Measurements from ENCODE around the gene SFMBT2.

Gene SFMBT2

DNA sequence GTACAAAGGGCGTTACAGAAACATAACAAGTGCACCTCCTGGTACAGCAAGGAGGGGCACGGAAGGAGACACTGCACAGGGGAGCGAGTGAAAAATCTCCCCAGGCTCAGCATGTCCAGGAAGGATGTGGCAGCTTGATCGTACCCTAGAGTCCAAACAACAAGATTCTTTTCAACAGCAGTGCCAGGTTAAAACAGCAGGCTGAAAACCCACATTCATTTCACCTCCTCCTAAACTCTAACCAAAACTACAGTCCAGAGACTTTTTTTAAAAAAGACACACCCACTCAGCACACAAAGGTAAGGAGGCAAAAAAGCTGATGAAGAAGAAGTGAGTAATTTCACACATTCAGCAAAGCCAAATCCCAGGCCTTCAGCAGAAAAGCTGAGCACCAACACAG, 138.8 kb downstream of the SFMBT2 start:
- H3K4me3 ChIP-seq (ENCODE audit: low read length): no peak overlapping the region
- no peaks in the 10 kb centered on the region for H3K27me3 ChIP-seq (ENCODE audit: control insufficient read depth, insufficient read depth, low read length)
- no peaks in the 10 kb centered on the region for H3K36me3 ChIP-seq (ENCODE audit: control insufficient read depth, low read depth, low read length)
- no peaks in the 10 kb centered on the region for H3K9me3 ChIP-seq (ENCODE audit: control insufficient read depth, low read depth, low read length)
- no peak overlapping the region for H3K27ac ChIP-seq (ENCODE audit: low read length)
- no peak overlapping the region for H3K9ac ChIP-seq (ENCODE audit: low read length)
- no peaks in the 10 kb centered on the region for H3K4me1 ChIP-seq (ENCODE audit: control insufficient read depth, low read depth, low read length)

GRCh38 chr10:7269988-7270387, 140.8 kb downstream of the SFMBT2 start:
- Histone ChIP-seq H3K9me3 (ENCODE audit: control insufficient read depth, low read depth, low read length) (no peaks in the 10 kb centered on the region), H3K27me3 (ENCODE audit: control insufficient read depth, insufficient read depth, low read length) (no peaks in the 10 kb centered on the region), H3K4me1 (ENCODE audit: control insufficient read depth, low read depth, low read length) (no peaks in the 10 kb centered on the region), H3K27ac (ENCODE audit: low read length) (no peak overlapping the region), H3K9ac (ENCODE audit: low read length) (no peak overlapping the region), H3K36me3 (ENCODE audit: control insufficient read depth, low read depth, low read length) (no peaks in the 10 kb centered on the region), H3K4me3 (ENCODE audit: low read length) (no peak overlapping the region)

GRCh38 chr10:7267142-7267541, 143.7 kb downstream of the SFMBT2 start:
- H3K4me1 ChIP-seq (ENCODE audit: control insufficient read depth, low read depth, low read length): no peaks in the 10 kb centered on the region
- H3K27ac ChIP-seq (ENCODE audit: low read length): no peak overlapping the region
- no peaks in the 10 kb centered on the region for H3K9me3 ChIP-seq (ENCODE audit: control insufficient read depth, low read depth, low read length)
- no peaks in the 10 kb centered on the region for H3K27me3 ChIP-seq (ENCODE audit: control insufficient read depth, insufficient read depth, low read length)
- no peaks in the 10 kb centered on the region for H3K36me3 ChIP-seq (ENCODE audit: control insufficient read depth, low read depth, low read length)
- H3K9ac ChIP-seq (ENCODE audit: low read length): no peak overlapping the region
- H3K4me3 ChIP-seq (ENCODE audit: low read length): no peak overlapping the region

DNA sequence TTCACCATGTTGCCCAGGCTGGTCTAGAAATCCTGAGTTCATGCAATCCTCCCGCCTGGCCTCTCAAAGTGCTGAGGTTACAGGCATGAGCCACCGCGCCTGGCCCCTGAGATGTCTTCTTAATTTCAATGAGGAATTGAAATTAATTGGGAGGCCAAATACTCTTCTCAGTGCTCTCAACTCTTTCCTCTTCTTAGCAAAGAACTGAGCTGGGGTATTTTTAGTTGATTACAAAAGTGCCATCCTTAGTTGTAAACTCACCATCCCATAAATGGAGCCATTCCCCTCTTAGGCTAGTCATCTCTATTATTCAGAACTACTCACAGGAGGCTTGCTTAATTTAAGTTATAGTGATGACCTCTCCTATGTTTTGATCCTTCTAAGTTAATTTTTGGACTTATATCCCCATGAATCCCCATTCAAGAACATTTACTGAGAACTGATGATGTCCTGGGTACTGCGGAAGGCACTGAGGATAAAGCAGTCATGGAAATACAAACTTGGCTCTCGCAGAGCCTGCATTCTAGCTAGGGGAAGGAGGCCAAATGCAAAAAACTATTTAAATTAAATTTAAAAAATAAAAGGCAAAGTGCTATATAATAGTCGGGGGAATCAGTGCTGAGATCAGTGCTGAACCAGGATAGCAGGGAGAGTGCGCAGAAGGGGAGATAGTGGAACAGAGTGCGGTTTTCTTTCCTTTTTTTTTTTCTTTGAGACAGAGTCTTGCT, 145.3 kb downstream of the SFMBT2 start:
- Histone ChIP-seq H3K9ac (ENCODE audit: low read length) (no peak overlapping the region), H3K9me3 (ENCODE audit: control insufficient read depth, low read depth, low read length) (no peaks in the 10 kb centered on the region), H3K36me3 (ENCODE audit: control insufficient read depth, low read depth, low read length) (no peaks in the 10 kb centered on the region), H3K27me3 (ENCODE audit: control insufficient read depth, insufficient read depth, low read length) (no peaks in the 10 kb centered on the region), H3K4me3 (ENCODE audit: low read length) (no peak overlapping the region), H3K4me1 (ENCODE audit: control insufficient read depth, low read depth, low read length) (no peaks in the 10 kb centered on the region), H3K27ac (ENCODE audit: low read length) (no peak overlapping the region)

DNA sequence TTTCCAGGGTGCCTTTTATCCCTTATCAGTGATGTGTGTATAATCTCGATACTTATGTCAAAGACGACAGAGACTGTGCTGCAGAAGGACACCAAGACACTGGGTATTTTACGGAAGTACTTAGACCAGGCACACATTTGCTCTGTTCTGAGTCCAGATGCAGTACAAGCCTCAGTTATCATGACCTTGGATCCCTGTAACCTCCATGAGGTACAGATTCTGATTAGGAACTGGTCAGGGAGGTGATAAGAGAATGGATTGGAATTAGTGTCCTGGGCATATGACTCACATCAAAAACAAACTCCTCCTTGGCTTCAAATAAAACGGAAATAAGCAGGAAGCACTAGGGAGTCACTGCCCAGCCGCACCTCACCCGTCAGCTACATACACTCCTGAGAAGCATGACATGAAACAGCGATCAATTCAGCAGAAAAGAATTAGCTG, 146.5 kb downstream of the SFMBT2 start:
- H3K4me1 ChIP-seq (ENCODE audit: control insufficient read depth, low read depth, low read length): no peaks in the 10 kb centered on the region
- H3K4me3 ChIP-seq (ENCODE audit: low read length): no peak overlapping the region
- no peaks in the 10 kb centered on the region for H3K36me3 ChIP-seq (ENCODE audit: control insufficient read depth, low read depth, low read length)
- no peaks in the 10 kb centered on the region for H3K27me3 ChIP-seq (ENCODE audit: control insufficient read depth, insufficient read depth, low read length)
- no peaks in the 10 kb centered on the region for H3K9me3 ChIP-seq (ENCODE audit: control insufficient read depth, low read depth, low read length)
- no peak overlapping the region for H3K9ac ChIP-seq (ENCODE audit: low read length)
- H3K27ac ChIP-seq (ENCODE audit: low read length): no peak overlapping the region

- H3K4me3 ChIP-seq (ENCODE audit: low read length): no peak overlapping the region
- no peaks in the 10 kb centered on the region for H3K27me3 ChIP-seq (ENCODE audit: control insufficient read depth, insufficient read depth, low read length)
- no peak overlapping the region for H3K27ac ChIP-seq (ENCODE audit: low read length)
- H3K36me3 ChIP-seq (ENCODE audit: control insufficient read depth, low read depth, low read length): no peaks in the 10 kb centered on the region
- H3K9me3 ChIP-seq (ENCODE audit: control insufficient read depth, low read depth, low read length): no peaks in the 10 kb centered on the region
- H3K9ac ChIP-seq (ENCODE audit: low read length): no peak overlapping the region
- no peaks in the 10 kb centered on the region for H3K4me1 ChIP-seq (ENCODE audit: control insufficient read depth, low read depth, low read length)
These were observed 147.2 kb downstream of the SFMBT2 start for GRCh38 chr10:7263616-7264015.

DNA sequence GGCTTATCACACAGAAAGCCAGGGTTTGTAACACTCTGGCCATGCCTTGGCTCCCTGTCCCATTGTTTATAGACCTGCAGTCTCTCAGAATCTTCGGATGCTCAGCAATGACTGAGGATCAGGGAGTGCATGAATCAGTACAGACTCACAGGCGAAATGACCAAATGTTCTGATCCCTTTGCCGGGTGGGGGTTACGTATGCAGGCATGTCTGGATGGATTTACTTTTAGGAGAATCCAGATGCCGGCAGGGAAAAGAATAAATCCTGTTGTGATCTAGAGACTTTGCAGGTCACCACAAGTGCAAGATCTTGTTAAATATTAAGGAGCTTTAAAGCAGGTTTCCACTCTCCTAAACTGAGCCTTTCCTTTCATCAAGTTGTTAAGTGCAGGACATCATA, 149.5 kb downstream of the SFMBT2 start:
- no peaks in the 10 kb centered on the region for H3K27me3 ChIP-seq (ENCODE audit: control insufficient read depth, insufficient read depth, low read length)
- H3K27ac ChIP-seq (ENCODE audit: low read length): no peak overlapping the region
- H3K4me1 ChIP-seq (ENCODE audit: control insufficient read depth, low read depth, low read length): no peaks in the 10 kb centered on the region
- H3K9ac ChIP-seq (ENCODE audit: low read length): no peak overlapping the region
- no peaks in the 10 kb centered on the region for H3K36me3 ChIP-seq (ENCODE audit: control insufficient read depth, low read depth, low read length)
- no peaks in the 10 kb centered on the region for H3K9me3 ChIP-seq (ENCODE audit: control insufficient read depth, low read depth, low read length)
- no peak overlapping the region for H3K4me3 ChIP-seq (ENCODE audit: low read length)

DNA sequence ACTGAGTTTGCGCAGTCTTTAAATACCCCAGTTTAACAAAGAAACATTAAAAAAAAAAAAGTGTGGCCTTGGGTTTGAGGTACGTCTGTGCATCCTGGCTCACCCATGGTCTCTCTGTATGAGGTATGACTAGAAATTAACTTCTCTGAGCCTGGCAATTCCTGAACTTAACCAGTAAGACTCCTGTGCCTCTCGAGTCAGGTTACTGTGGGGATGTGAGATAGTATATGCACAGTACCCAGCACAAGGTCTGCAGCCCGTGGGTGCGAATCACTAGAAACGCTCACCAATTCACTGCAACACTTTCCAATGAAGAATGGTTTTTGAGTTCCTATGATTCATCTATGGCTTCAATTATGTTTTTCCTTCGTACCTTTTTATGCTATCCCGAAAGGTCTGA, 149.9 kb downstream of the SFMBT2 start:
- no peak overlapping the region for H3K27ac ChIP-seq (ENCODE audit: low read length)
- no peaks in the 10 kb centered on the region for H3K4me1 ChIP-seq (ENCODE audit: control insufficient read depth, low read depth, low read length)
- no peaks in the 10 kb centered on the region for H3K27me3 ChIP-seq (ENCODE audit: control insufficient read depth, insufficient read depth, low read length)
- H3K9me3 ChIP-seq (ENCODE audit: control insufficient read depth, low read depth, low read length): no peaks in the 10 kb centered on the region
- H3K9ac ChIP-seq (ENCODE audit: low read length): no peak overlapping the region
- H3K36me3 ChIP-seq (ENCODE audit: control insufficient read depth, low read depth, low read length): no peaks in the 10 kb centered on the region
- no peak overlapping the region for H3K4me3 ChIP-seq (ENCODE audit: low read length)

GRCh38 chr10:7260412-7260900, 150.4 kb downstream of the SFMBT2 start:
- Histone ChIP-seq H3K9ac (ENCODE audit: low read length) (no peak overlapping the region), H3K9me3 (ENCODE audit: control insufficient read depth, low read depth, low read length) (no peaks in the 10 kb centered on the region), H3K36me3 (ENCODE audit: control insufficient read depth, low read depth, low read length) (no peaks in the 10 kb centered on the region), H3K4me3 (ENCODE audit: low read length) (no peak overlapping the region), H3K27me3 (ENCODE audit: control insufficient read depth, insufficient read depth, low read length) (no peaks in the 10 kb centered on the region), H3K4me1 (ENCODE audit: control insufficient read depth, low read depth, low read length) (no peaks in the 10 kb centered on the region), H3K27ac (ENCODE audit: low read length) (no peak overlapping the region)

- Histone ChIP-seq H3K27me3 (ENCODE audit: control insufficient read depth, insufficient read depth, low read length) (no peaks in the 10 kb centered on the region), H3K9me3 (ENCODE audit: control insufficient read depth, low read depth, low read length) (no peaks in the 10 kb centered on the region), H3K4me1 (ENCODE audit: control insufficient read depth, low read depth, low read length) (no peaks in the 10 kb centered on the region), H3K9ac (ENCODE audit: low read length) (no peak overlapping the region), H3K36me3 (ENCODE audit: control insufficient read depth, low read depth, low read length) (no peaks in the 10 kb centered on the region), H3K27ac (ENCODE audit: low read length) (no peak overlapping the region), H3K4me3 (ENCODE audit: low read length) (no peak overlapping the region)
These were observed 151.8 kb downstream of the SFMBT2 start for GRCh38 chr10:7258948-7259523.

GRCh38 chr10:7255517-7255916, 155.3 kb downstream of the SFMBT2 start:
- no peaks in the 10 kb centered on the region for H3K4me1 ChIP-seq (ENCODE audit: control insufficient read depth, low read depth, low read length)

More at GRCh38 chr10:7255517-7255916, 155.3 kb downstream of the SFMBT2 start:
- Histone ChIP-seq H3K27ac (ENCODE audit: low read length) (no peak overlapping the region), H3K9ac (ENCODE audit: low read length) (no peak overlapping the region), H3K36me3 (ENCODE audit: control insufficient read depth, low read depth, low read length) (no peaks in the 10 kb centered on the region), H3K27me3 (ENCODE audit: control insufficient read depth, insufficient read depth, low read length) (no peaks in the 10 kb centered on the region), H3K4me3 (ENCODE audit: low read length) (no peak overlapping the region), H3K9me3 (ENCODE audit: control insufficient read depth, low read depth, low read length) (no peaks in the 10 kb centered on the region)
